ENCODE results near the gene DNAJC25.
A peak's percentile ranks its signal among the peaks of the same experiment; 100 is the strongest.

DNAJC25 gene

GRCh38 chr9:111644195-111644772, 13.2 kb downstream of the DNAJC25 start:
- Histone ChIP-seq H3K27ac (no peak overlapping the region), H3K36me3 (replicated peaks) (peaks cover 9% of the 10 kb centered on the region), H3K27me3 (replicated peaks) (no peaks in the 10 kb centered on the region), H3K4me3 (ENCODE audit: low read depth, low read length) (no peak overlapping the region)
- no peak for TF ChIP-seq CTCF (IDR thresholded peaks at IDR 0.05; ENCODE audit: low read depth, low read length, missing control alignments)
- no peak for DNase-seq
- in situ Hi-C loops (cut with HindIII; ENCODE audit: low pct_ligation_motif_present, low sequenced_read_pairs): no loop called here

DNA sequence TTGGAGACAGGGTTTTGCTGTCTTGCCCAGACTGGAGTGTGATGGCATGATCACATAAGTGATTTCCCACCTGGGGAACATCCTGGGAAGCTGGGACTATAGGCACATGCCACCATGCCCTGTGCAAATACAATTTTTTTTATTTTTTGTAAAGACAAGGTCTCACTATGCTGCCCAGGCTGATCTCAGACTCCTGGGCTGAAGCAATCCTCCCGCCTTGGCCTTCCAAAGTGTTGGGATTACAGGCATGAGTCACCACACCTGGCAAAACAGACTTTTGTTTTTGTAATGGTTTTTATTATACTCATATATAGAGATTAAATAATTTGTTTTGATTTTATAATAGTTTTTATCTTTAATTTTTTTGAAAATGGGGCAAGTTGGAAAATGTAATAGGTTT, 14.7 kb downstream of the DNAJC25 start:
- in situ Hi-C loops (cut with HindIII; ENCODE audit: low pct_ligation_motif_present, low sequenced_read_pairs): no loop called here
- peak; percentile 22 for DNase-seq
- Histone ChIP-seq H3K27me3 (replicated peaks) (no peaks in the 10 kb centered on the region), H3K36me3 (replicated peaks) (peaks cover 17% of the 10 kb centered on the region), H3K27ac (no peak overlapping the region), H3K4me3 (ENCODE audit: low read depth, low read length) (no peak overlapping the region)
- TF ChIP-seq CTCF (IDR thresholded peaks at IDR 0.05; ENCODE audit: low read depth, low read length, missing control alignments): no peak

DNA sequence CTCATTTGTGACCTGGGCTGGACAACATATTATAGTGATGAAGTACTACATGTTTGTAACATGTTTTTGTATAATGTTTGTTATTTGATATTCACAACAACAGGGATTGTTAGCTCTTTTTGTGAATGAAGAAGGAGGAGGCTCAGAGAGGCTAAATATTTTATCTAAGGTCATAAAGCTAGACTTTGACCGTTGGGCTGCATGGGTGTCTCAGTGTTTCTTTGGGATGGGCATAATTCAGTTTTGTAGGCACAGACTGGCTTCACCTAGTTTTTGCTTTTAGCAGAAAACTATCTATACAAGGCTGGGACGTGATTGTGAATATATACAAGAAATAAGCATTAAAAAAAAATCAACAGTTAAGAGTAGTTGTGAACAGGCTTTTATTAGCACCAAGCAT, 15.3 kb downstream of the DNAJC25 start:
- H3K27me3 ChIP-seq (replicated peaks): no peaks in the 10 kb centered on the region
- TF ChIP-seq CTCF (IDR thresholded peaks at IDR 0.05; ENCODE audit: low read depth, low read length, missing control alignments): no peak

GRCh38 chr9:111648066-111648465, 16.9 kb downstream of the DNAJC25 start:
- in situ Hi-C loops (cut with HindIII; ENCODE audit: low pct_ligation_motif_present, low sequenced_read_pairs): no loop called here
- Histone ChIP-seq H3K36me3 (replicated peaks) (peaks cover 15% of the 10 kb centered on the region), H3K4me3 (ENCODE audit: low read depth, low read length) (no peak overlapping the region), H3K27ac (no peak overlapping the region), H3K27me3 (replicated peaks) (no peaks in the 10 kb centered on the region)
- no peak for TF ChIP-seq CTCF (IDR thresholded peaks at IDR 0.05; ENCODE audit: low read depth, low read length, missing control alignments)
- DNase-seq: no peak

More for the DNA sequence above, 15.3 kb downstream of the DNAJC25 start:
- DNase-seq: no peak
- Histone ChIP-seq H3K36me3 (replicated peaks) (peaks cover 17% of the 10 kb centered on the region), H3K4me3 (ENCODE audit: low read depth, low read length) (no peak overlapping the region), H3K27ac (no peak overlapping the region)
- in situ Hi-C loops (cut with HindIII; ENCODE audit: low pct_ligation_motif_present, low sequenced_read_pairs): no loop called here

DNA sequence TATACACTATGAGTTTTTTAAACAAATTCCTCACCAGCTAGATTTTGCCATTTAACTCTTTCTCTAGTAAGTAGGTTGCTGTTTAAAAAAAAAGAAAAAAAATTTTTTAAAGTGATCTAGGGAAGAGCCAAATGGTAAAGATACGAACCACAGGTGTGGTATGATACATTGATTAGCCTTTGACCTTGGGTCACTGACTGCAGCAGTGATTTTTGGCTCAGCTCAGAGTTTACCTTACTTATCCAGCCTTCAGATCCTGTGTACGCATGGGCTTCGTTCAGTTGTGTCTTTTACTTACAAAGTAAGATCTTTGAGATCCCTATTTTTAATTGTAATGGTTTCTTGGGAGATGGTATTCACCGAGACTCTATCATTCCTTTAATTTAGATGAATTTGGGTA, 17.9 kb downstream of the DNAJC25 start:
- H3K36me3 ChIP-seq (replicated peaks): peaks cover 15% of the 10 kb centered on the region
- in situ Hi-C loops (cut with HindIII; ENCODE audit: low pct_ligation_motif_present, low sequenced_read_pairs): no loop called here
- H3K27me3 ChIP-seq (replicated peaks): no peaks in the 10 kb centered on the region
- no peak for DNase-seq
- TF ChIP-seq CTCF (IDR thresholded peaks at IDR 0.05; ENCODE audit: low read depth, low read length, missing control alignments): no peak
- no peak overlapping the region for H3K27ac ChIP-seq
- H3K4me3 ChIP-seq (ENCODE audit: low read depth, low read length): no peak overlapping the region

DNA sequence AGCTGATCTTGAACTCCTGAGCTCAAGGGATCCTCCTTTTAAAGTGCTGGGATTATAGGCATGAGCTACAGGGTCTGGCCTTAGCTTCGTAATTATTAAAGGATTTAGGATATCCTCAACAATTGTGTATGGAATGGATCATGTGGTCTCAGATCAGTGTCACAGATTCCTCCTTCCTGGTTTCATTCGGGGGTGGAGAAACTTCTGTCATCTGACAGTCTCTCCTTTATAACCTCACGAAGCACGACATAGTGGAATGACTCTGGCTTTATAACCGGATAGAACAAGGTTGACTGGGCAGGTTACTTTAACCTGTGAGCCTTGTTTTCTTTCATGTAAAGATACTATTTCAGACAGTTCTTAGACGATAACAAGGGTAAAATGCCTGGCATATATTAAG, 25.9 kb downstream of the DNAJC25 start:
- Histone ChIP-seq H3K27ac (no peak overlapping the region), H3K27me3 (replicated peaks) (no peaks in the 10 kb centered on the region), H3K4me3 (ENCODE audit: low read depth, low read length) (no peak overlapping the region), H3K36me3 (replicated peaks) (peaks cover 10% of the 10 kb centered on the region)
- TF ChIP-seq CTCF (IDR thresholded peaks at IDR 0.05; ENCODE audit: low read depth, low read length, missing control alignments): no peak
- no peak for DNase-seq
- in situ Hi-C loops (cut with HindIII; ENCODE audit: low pct_ligation_motif_present, low sequenced_read_pairs): no loop called here
